ENCODE measurements around the gene SAG. TPM values are rescaled to one million over a fixed set of nuclear protein-coding genes. Genes with fewer than 3 reads are reported as not detected.

SAG gene
- not detected in 2 replicates for total RNA-seq

DNA sequence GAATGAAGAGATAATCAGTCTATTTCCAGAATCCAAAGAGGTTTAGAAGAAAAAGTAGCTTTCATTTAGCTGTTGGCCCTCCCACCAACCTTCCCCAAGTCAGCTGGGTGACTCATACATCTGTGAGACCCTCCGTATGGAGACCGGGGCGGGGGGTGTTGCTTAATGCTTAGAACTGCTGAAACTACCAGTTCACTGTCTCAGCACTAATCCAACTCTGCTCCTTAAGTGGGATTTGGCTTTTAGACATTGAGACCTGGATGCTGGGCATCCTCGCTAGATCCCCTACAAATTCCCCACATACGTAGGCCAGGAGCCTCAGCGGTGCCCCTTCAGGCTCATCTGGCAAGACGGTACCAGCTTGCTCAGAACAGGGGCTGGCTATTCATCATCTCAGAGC, at the start of gene SAG:
SAG (plus strand) TSS at position 252 of the 400 bp plus-strand sequence. CDS start 1,374 bp downstream, outside the sequence.

DNA sequence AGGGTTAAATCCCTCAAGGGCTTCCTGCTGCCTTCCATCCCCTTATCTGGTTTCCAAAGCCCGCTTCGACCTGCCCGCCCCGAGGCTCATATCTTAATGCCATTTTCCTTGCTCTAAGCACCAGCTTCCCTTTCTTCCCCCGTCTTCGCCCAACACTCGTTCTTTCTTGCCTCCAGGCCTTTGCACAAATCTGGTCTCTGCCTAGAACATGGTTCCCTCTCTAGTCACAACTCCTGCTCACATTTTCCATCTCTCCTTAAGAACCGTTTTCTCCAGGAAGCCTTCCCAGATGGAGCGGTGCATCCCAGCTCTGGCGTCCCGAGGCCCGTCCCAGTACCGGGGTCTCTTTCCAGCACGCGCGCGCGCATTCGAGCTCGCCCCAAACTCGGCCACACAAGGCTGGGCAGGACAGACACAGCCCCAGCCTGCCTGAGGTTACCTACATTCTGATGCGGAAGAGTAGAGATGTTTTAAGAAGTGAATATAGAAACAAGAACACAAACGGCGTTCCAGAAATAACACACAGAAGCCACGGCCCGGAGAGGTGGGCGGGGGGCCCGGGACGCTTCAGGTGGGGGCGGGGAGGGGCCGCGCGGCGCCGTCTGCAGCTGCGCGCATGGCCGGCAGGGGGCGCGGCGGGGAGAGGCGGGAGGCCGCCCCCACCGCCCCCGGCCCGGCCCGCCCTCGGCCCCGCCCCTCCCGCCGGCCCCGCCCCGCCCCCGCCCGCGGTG, 46.3 kb downstream of the SAG start, which contains the start of gene DGKD:
DGKD (plus strand) TSS at position 726 of the 731 bp plus-strand sequence. CDS start 25 bp downstream, outside the sequence.

Small RNA genes within 50 kb of the gene (small RNA-seq; reads per million reads assigned to genes)
- gene RF00019 (not detected), gene SCARNA5 (54.0 reads per million, percentile 98 among the genes with 10 or more reads in this experiment), gene SCARNA6 (9.2 reads per million, percentile 95 among the genes with 10 or more reads in this experiment)

Other genes with a start within 250 kb of the SAG start
- 0.39 and 0.73 TPM in 2 replicates for gene INPP5D, start 247.5 kb upstream of the SAG start, total RNA-seq
- 22.8 and 29.7 TPM in 2 replicates for gene ATG16L1, start 56.1 kb upstream of the SAG start, total RNA-seq
- 9.2 and 15.1 TPM in 2 replicates for gene DGKD, start 46.7 kb downstream of the SAG start, total RNA-seq